ENCODE results near the gene MAMDC2. TPM values are rescaled to one million over a fixed set of nuclear protein-coding genes. Genes with fewer than 3 reads are reported as not detected.

MAMDC2 gene
- total RNA-seq, 1 donor from 2014 or later: 211 TPM

- Histone ChIP-seq H3K27me3 (ENCODE audit: insufficient read depth, low read length) (no peaks in the 10 kb centered on the region), H3K4me1 (ENCODE audit: insufficient read depth, low read length) (no peaks in the 10 kb centered on the region), H3K4me2 (ENCODE audit: low read length) (no peak overlapping the region), H3K79me2 (ENCODE audit: insufficient read depth, low read length) (no peaks in the 10 kb centered on the region), H3K9ac (ENCODE audit: low read length) (no peak overlapping the region), H3K36me3 (ENCODE audit: insufficient read depth, low read length) (no peaks in the 10 kb centered on the region), H4K20me1 (ENCODE audit: insufficient read depth, low read length) (no peaks in the 10 kb centered on the region), H3K9me3 (ENCODE audit: insufficient read depth, low read depth, low read length) (no peaks in the 10 kb centered on the region), H2AFZ (ENCODE audit: low read depth, low read length) (no peak overlapping the region), H3K4me3 (ENCODE audit: insufficient read depth, low read depth, low read length) (no peak overlapping the region), H3K27ac (ENCODE audit: low read depth, low read length) (no peak overlapping the region)
- H3K9me3 Mint-ChIP-seq (ENCODE audit: unreplicated experiment): no peaks in the 10 kb centered on the region
- no peak overlapping the region for H3K27ac Mint-ChIP-seq (ENCODE audit: unreplicated experiment)
- DNase-seq (ENCODE audit: low read depth): no peak
- H3K36me3 Mint-ChIP-seq (ENCODE audit: low read depth, unreplicated experiment): peaks cover 10% of the 10 kb centered on the region
- no peaks in the 10 kb centered on the region for H3K27me3 Mint-ChIP-seq (ENCODE audit: low read depth, unreplicated experiment)
- no peak overlapping the region for H3K4me3 Mint-ChIP-seq (ENCODE audit: unreplicated experiment)
- TF ChIP-seq EZH2 (IDR thresholded peaks at IDR 0.05; ENCODE audit: insufficient read depth, low read length) (no peak), CTCF (IDR thresholded peaks at IDR 0.05; ENCODE audit: insufficient read depth, low read depth, low read length) (no peak)
- FAIRE-seq: no peak
- H3K4me1 Mint-ChIP-seq (ENCODE audit: low read depth, unreplicated experiment): peaks cover 15% of the 10 kb centered on the region
Observed at GRCh38 chr9:70220216-70220615, 176.6 kb downstream of the MAMDC2 start.

- H3K9me3 Mint-ChIP-seq (ENCODE audit: unreplicated experiment): no peaks in the 10 kb centered on the region
- no peak for TF ChIP-seq CTCF (IDR thresholded peaks at IDR 0.05; ENCODE audit: insufficient read depth, low read depth, low read length)
- TF ChIP-seq EZH2 (IDR thresholded peaks at IDR 0.05; ENCODE audit: insufficient read depth, low read length): no peak
- Histone ChIP-seq H3K79me2 (ENCODE audit: insufficient read depth, low read length) (no peaks in the 10 kb centered on the region), H3K36me3 (ENCODE audit: insufficient read depth, low read length) (no peaks in the 10 kb centered on the region), H2AFZ (ENCODE audit: low read depth, low read length) (no peak overlapping the region), H3K4me3 (ENCODE audit: insufficient read depth, low read depth, low read length) (no peak overlapping the region), H3K9ac (ENCODE audit: low read length) (no peak overlapping the region), H3K9me3 (ENCODE audit: insufficient read depth, low read depth, low read length) (no peaks in the 10 kb centered on the region), H3K4me2 (ENCODE audit: low read length) (no peak overlapping the region), H4K20me1 (ENCODE audit: insufficient read depth, low read length) (no peaks in the 10 kb centered on the region), H3K27me3 (ENCODE audit: insufficient read depth, low read length) (no peaks in the 10 kb centered on the region), H3K4me1 (ENCODE audit: insufficient read depth, low read length) (no peaks in the 10 kb centered on the region), H3K27ac (ENCODE audit: low read depth, low read length) (no peak overlapping the region)
- DNase-seq (ENCODE audit: low read depth) (peak; percentile 29), FAIRE-seq (no peak)
- H3K4me1 Mint-ChIP-seq (ENCODE audit: low read depth, unreplicated experiment): peaks cover 11% of the 10 kb centered on the region
- no peaks in the 10 kb centered on the region for H3K27me3 Mint-ChIP-seq (ENCODE audit: low read depth, unreplicated experiment)
- H3K36me3 Mint-ChIP-seq (ENCODE audit: low read depth, unreplicated experiment): peaks cover 17% of the 10 kb centered on the region
- no peak overlapping the region for H3K27ac Mint-ChIP-seq (ENCODE audit: unreplicated experiment)
- no peak overlapping the region for H3K4me3 Mint-ChIP-seq (ENCODE audit: unreplicated experiment)
Observed at GRCh38 chr9:70222354-70222753, 178.7 kb downstream of the MAMDC2 start.

- H3K4me3 Mint-ChIP-seq (ENCODE audit: unreplicated experiment): no peak overlapping the region
- TF ChIP-seq CTCF (IDR thresholded peaks at IDR 0.05; ENCODE audit: insufficient read depth, low read depth, low read length) (no peak), EZH2 (IDR thresholded peaks at IDR 0.05; ENCODE audit: insufficient read depth, low read length) (no peak)
- H3K36me3 ChIP-seq (ENCODE audit: insufficient read depth, low read length): no peaks in the 10 kb centered on the region
- no peaks in the 10 kb centered on the region for H3K27me3 ChIP-seq (ENCODE audit: insufficient read depth, low read length)
- H2AFZ ChIP-seq (ENCODE audit: low read depth, low read length): no peak overlapping the region
- DNase-seq (ENCODE audit: low read depth): no peak
- H3K79me2 ChIP-seq (ENCODE audit: insufficient read depth, low read length): no peaks in the 10 kb centered on the region
- no peak overlapping the region for H3K27ac Mint-ChIP-seq (ENCODE audit: unreplicated experiment)
- H3K27me3 Mint-ChIP-seq (ENCODE audit: low read depth, unreplicated experiment): no peaks in the 10 kb centered on the region
- no peak overlapping the region for H3K4me2 ChIP-seq (ENCODE audit: low read length)
- H3K36me3 Mint-ChIP-seq (ENCODE audit: low read depth, unreplicated experiment): peaks cover 11% of the 10 kb centered on the region
- no peak overlapping the region for H3K9ac ChIP-seq (ENCODE audit: low read length)
- no peak for FAIRE-seq
- no peaks in the 10 kb centered on the region for H3K9me3 ChIP-seq (ENCODE audit: insufficient read depth, low read depth, low read length)
- H3K9me3 Mint-ChIP-seq (ENCODE audit: unreplicated experiment): no peaks in the 10 kb centered on the region
- no peak overlapping the region for H3K4me3 ChIP-seq (ENCODE audit: insufficient read depth, low read depth, low read length)
- H4K20me1 ChIP-seq (ENCODE audit: insufficient read depth, low read length): no peaks in the 10 kb centered on the region
- no peaks in the 10 kb centered on the region for H3K4me1 ChIP-seq (ENCODE audit: insufficient read depth, low read length)
- peaks cover 15% of the 10 kb centered on the region for H3K4me1 Mint-ChIP-seq (ENCODE audit: low read depth, unreplicated experiment)
- H3K27ac ChIP-seq (ENCODE audit: low read depth, low read length): no peak overlapping the region
Observed at GRCh38 chr9:70228118-70228517, 184.5 kb downstream of the MAMDC2 start.

All from astrocyte (in vitro differentiated cells and primary cell).